Measurements from ENCODE around the gene GHR.

- TF ChIP-seq, protein P1, sequence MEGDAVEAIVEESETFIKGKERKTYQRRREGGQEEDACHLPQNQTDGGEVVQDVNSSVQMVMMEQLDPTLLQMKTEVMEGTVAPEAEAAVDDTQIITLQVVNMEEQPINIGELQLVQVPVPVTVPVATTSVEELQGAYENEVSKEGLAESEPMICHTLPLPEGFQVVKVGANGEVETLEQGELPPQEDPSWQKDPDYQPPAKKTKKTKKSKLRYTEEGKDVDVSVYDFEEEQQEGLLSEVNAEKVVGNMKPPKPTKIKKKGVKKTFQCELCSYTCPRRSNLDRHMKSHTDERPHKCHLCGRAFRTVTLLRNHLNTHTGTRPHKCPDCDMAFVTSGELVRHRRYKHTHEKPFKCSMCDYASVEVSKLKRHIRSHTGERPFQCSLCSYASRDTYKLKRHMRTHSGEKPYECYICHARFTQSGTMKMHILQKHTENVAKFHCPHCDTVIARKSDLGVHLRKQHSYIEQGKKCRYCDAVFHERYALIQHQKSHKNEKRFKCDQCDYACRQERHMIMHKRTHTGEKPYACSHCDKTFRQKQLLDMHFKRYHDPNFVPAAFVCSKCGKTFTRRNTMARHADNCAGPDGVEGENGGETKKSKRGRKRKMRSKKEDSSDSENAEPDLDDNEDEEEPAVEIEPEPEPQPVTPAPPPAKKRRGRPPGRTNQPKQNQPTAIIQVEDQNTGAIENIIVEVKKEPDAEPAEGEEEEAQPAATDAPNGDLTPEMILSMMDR (optimal IDR thresholded peaks at IDR 0.05 in 1 of 3, IDR thresholded peaks at IDR 0.05 in 1 of 3, conservative IDR thresholded peaks at IDR 0.05 in 1 of 3; ENCODE audit: extremely low read depth in 1 of 3, insufficient read depth in 2 of 3, low read length in 3 of 3) = no peak
- no peak for TF ChIP-seq EZH2 (IDR thresholded peaks at IDR 0.05; ENCODE audit: low read length)
Measured at GRCh38 chr5:42756606-42757601, 333.7 kb downstream of the GHR start, which contains the start of gene CCDC152.
